CD4-positive, alpha-beta T cell treated with Interferon alpha-2 for 1 hour (primary cell): ENCODE data around the gene SLK.
A peak's percentile ranks its signal among the peaks of the same experiment; 100 is the strongest.

Experiments
- DNase-seq, 2 donors: peaks; one replicate each; pipeline ENCODE4 v3.0.0-alpha.2; 2020 to 2022

The SLK gene

DNA sequence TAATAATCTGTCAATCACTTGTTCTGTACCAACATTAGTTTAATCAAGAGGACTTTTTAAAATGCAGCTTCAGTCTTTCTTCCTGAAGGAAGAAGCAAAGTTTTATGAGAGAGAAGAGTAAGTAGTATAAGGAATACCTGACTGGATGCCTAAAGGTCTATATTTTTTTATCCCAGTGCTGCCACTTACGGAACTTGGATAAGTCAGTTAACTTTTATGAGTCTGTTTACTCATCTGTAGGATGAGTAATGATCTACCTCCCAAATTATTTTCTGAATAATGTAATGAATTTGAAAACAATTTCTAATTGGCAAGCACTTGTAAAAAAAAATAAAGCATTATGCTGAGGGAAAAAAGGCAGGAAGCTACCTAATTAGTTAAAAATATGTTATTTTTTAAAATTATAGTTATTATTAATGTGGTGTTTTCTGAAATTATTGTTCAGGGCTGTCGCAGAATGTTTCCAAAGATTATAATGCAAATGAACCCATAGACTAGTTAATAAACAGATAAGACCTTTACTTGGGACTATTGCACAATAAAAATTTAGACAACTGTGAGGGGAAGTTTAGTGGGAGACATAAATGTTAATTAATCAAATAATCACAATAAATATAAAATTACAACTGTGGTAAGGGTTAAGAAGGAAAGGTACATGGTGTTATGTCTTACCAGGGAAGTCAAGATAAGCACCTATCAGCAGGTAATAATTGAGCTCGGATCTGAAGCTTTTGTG, 24.6 kb downstream of the SLK start:
- no peak for DNase-seq

DNA sequence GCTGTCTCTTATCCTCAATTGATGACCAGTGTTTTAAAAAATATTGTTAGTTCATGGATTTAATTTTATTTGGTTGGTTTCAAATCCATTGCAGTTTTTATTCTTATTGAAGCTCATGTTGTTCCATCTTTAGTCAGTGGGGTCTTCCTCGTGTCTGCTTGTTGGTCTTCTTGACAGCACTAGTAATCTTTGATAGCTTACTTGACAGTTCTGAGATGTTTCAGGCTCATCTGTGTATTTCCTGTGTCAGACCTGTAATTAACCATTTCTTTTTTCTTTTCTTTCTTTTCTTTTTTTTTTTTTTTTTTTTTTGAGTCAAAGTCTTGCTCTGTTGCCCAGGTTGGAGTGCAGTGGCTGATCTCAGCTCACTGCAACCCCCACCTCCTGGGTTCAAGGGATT, 28.2 kb downstream of the SLK start:
- DNase-seq, result no peak

DNA sequence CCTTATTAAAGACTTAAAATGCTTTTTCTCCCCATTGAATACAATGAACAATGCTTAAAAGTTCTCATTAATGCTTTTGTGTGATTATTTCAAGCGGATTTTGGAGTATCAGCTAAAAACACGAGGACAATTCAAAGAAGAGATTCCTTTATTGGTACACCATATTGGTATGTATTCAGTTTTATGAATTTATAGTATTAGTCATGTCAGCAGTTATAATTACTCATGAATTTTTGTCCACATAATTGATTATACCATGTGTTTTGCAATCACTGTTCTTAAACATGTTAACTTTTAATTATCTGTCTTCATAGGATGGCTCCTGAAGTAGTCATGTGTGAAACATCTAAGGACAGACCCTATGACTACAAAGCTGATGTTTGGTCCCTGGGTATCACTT, 31.9 kb downstream of the SLK start:
- no peak for DNase-seq

DNA sequence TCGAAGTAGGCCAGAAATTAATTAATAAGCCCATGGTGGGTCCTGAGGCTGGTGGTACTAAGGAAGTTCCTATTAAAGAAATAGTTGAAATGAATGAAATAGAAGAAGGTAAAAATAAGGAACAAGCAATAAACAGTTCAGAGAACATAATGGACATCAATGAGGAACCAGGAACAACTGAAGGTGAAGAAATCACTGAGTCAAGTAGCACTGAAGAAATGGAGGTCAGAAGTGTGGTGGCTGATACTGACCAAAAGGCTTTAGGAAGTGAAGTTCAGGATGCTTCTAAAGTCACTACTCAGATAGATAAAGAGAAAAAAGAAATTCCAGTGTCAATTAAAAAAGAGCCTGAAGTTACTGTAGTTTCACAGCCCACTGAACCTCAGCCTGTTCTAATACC, 36.0 kb downstream of the SLK start:
- no peak for DNase-seq

DNA sequence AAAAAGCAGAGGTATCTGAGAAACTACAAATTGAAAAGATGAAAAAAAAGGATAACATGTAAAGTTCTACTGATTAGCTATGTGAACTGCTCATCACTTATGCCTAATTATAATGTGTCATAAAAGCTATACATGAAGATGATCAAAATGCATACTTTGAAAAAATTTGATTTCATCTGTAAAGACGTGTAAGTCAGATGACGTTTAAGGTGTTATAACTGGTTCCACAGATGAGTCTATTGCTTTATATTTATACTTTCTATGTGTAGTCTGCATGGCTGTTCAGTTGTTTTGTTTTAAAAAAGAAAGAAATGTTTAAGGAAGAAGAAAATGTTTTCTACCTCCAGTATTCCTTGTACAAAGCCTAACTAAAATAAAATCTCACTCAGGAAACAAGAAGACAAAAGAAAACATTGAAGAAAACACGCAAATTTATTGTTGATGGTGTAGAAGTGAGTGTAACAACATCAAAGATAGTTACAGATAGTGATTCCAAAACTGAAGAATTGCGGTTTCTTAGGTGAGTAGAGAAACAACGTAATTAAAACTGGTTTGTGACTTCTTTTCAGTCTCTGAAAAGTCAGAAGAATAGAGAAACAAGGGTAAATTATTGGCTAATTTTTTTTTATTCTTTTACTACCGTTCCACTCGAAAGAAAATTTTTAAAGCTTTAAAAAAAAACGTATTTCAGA, 38.4 kb downstream of the SLK start:
- DNase-seq, result no peak

DNA sequence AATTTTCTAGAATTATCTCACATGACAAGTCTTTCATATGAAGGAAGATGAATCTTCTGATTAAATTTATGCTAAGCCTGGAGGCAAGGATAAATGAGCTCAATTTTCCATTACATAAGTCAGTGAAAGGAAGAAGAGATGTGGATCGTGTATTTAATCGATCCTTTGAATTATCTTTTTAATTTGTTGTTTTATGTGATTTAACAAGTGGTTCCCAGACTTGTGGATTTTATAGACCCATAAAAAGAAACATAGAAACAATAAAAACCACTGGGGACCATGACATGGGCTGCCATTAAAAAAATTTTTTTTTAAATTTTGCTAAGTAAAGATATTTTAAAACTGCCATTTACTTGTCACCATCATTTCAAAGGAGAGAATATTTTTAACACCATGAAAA, 45.0 kb downstream of the SLK start:
- no peak for DNase-seq

DNA sequence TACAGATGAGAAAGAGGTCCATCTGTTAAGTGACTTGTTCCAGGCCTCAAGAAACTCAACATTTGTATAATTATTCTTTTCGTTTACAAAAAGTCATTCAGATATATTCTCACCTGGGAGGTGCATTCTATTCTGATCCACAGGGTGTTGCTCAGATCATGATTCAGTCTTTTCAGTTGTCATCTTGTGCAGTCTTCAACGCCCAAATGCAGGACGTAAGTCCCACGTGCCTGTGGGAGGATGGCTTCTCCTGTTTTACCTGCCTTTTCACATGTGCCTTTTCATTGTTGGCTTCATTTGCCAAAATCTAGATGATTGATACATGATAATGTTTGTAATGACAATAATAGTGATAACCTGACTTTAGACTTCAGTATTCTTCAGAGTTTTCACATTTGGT, 46.5 kb downstream of the SLK start:
- no peak for DNase-seq

DNA sequence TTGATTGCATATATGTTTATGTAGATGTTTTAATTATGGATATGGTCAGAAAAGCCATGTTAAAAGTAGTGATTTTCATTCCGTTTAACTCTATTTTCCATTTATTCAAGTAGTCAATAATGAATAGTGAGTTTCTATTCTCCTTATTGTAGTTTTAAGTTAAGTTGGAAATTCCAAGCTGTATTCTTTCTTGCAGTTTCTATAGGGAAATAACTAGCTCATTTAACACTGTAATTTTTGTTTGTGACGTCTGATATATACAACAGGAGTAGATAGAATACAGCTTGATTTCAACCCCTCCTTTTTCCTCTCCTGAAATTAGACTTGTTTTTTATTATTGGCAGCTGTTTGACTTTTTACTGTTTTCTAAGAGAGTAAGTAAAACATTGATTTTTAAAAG, 47.2 kb downstream of the SLK start:
- no peak for DNase-seq

DNA sequence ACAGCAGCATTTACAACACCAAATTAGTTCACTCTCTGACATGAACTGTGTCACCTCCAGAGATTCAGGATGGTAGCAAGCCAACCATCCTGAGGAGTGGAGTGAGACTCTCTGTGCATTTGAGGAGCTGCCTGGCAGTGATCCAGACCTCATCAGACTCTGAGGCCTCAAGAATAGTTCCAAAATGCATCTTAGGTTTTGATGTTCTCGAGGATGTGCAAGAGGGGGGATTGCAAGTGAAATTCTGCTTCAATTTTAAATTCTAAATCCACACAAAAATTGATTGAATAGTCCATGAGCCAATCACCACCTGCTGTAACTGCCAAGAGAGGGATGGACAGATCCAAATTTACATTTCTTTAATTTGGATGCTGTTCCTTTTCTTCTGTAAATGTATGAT, 49.7 kb downstream of the SLK start:
- DNase-seq, result no peak

DNA sequence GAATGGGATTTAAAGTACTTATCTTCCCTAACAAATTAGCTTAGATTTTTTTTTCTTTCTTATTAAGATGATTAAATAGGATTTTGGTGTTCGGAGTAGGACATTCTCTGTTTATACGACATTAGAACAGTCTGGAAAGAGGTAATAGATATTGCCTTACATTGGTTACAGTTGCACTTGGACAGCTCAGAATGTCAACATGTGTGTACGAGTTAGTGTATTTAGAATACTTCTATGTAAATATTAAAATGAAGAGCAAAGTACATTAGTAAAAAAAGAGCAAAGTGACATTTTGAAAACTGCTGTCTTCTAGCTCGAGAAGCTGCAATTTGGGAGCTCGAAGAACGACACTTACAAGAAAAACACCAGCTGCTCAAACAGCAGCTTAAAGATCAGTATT, 51.5 kb downstream of the SLK start:
- no peak for DNase-seq

DNA sequence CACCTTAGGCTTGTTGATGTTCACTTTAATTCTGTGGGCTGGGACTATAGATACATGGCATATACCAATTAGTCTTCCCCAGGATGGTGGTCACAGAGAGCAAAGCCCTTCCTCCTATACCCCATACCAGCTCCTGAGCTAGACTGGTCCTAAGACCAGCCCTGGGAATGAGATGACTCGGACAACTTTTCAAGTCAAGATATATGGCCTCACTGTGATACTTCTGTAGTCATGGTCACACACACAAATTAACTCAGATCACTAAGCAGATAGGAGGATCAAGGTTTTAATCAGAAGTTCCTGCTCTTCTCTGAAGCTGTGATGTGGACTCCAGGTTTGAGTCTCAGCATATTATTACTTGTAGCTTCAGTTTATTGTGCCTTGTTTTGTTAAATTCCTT, 53.1 kb downstream of the SLK start:
- no peak for DNase-seq

DNA sequence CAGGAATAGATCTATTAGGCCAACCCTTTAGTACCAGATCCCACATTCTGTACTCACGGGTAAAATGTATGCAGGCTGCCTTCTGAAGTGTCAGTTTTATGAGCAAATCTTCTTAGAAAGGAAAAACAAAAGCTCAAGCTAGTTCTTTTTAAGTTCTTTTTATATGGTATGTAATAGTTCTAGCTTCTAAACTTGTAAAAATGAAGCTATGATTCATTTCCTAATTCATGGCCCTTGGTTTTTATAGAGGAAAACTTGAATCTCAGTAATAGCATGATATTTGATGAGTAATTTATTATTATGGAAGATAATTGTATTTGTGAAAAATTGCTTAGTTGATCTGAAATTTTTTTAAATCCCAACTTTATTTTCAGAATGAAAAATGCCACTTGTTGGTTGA, 54.3 kb downstream of the SLK start:
- no peak for DNase-seq

DNA sequence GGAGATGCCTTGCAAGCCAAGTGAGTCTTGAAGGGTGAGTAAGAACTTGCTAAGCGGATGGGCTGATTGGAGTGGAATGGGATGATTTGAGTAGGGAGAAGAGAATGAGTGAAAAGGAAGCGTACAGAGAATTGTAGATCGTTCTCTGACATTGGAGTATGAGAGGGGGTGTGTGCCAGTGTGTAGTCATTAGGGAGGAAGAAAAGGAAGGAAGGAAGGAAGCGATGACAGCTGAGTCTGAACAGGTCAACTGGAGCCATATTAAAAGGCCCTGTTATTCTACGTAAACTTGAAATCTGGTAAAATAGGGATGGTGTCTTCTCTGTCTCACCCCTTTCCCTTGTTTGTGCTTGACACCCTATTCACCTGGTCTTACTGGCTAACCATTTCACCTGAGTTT, 55.1 kb downstream of the SLK start:
- DNase-seq, result no peak

DNA sequence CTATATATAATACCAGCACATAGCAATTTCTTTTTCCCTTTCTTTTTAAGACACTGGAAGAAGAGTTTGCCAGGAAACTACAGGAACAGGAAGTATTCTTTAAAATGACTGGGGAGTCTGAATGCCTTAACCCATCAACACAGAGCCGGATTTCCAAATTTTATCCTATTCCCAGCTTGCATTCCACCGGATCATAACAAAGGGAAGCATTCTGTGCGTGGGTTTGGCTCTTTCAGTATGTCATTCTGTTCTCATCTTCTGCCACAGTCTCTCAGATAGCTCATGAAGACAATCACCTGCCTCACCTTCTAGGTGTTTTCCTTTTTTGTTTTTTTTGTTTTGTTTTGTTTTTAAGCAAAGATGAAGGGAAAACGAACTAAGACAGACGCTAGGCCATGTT, 58.6 kb downstream of the SLK start:
- no peak for DNase-seq

DNA sequence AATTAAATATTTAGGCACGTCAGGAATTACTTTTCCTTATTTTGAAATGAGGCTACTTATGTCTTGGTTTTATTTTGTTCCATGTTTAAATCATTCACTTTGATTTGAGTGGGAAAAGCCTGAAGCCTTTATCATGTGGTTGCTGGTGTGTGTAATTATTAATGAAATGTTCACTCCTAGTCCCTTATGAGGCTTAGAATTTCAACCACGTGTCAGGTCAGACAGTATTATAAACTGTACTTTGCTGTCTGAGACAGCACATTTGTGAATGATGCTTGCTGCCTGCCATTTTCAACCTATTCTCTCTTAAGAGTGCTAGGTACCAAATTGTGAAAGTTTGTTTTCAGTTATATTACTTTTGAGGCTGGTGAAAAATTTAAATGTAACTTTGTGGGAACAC, 59.8 kb downstream of the SLK start:
- no peak for DNase-seq

DNA sequence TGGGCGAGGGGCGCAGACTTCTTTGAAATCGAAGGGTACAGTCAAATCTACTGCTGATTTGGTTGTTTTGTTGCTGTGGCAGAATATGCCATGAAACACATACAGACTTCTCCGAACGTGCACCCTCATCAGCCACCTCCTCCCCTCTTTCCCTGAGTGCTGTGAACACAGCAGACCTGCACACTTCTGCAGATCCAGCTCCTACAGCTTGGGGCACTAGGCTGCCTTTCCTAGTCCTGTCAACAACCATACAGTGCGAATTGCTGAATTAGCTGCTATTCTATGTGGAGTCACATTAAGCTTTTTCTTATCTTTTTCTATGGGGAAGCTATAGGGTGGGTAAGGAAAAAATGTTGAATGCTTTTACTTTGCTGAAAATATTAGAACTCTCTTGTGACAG, 61.2 kb downstream of the SLK start:
- DNase-seq, result peak in 1 of 2 donors; percentile 19

DNA sequence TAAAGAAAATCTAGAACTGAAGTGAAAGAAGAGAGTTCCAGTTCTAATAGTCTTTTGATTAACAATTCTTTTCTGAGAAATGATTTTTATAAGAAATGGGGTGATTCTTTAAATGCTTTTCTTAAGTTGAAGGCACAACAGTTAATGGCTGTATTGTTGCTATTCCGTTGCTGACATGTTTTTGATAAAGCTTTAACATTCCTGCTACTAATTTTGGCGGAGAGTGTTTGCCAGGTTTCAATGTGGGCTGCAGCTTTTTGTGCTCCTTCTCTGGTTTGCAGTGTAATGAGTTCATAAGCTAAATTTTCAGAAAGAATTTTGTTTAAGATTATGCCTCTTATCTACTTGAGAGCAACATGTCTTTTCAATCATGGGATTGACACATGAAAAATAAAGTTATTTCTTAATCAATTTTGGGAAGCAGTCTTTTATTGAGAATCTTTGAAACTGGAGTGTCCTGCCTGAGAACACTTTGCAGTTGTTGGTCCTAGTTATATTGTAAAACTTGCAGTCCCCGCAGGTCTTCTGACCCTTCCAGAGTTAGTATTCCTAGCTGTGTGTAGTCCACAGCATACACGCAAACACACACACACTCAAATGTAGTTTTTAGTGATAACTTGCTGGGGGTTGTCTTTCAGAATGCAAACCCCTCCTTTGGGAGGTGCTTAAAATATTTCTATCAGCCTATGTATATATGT, 62.0 kb downstream of the SLK start:
- no peak for DNase-seq

DNA sequence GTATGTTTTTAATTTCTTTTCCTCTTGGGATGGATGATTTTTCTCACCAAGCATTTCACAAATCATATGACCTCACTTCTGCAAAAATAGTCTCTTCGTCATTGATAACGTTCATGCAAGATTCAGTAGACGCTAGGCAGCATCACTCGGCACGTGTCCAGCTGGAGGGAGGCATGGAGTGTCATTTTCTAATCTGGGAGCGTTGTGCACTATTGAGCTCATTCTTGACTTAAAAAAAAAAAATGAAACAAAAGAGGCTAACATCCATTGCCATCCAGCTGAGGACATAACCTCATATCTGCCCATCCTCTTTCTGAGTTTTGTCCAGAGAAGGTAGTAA, 62.6 kb downstream of the SLK start:
- no peak for DNase-seq

DNA sequence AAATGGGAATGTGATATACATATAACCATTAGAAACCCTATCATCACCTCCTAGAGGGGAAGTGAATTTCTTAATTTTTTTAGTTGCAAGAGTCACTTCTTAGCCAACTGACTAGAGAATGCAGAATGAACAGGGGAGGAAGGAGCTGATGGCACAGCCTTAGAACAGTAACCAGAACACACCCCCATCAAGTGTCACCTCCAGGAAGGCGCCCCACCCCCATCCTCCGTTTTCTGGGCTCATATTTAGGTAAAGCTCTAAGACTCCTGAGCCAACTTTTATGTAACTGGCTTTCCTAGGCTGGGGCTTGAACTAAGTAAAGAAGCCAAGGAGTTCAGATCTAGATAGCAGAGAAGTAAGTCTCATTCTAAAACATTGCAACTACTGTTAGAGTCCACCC, 64.7 kb downstream of the SLK start:
- no peak for DNase-seq

DNA sequence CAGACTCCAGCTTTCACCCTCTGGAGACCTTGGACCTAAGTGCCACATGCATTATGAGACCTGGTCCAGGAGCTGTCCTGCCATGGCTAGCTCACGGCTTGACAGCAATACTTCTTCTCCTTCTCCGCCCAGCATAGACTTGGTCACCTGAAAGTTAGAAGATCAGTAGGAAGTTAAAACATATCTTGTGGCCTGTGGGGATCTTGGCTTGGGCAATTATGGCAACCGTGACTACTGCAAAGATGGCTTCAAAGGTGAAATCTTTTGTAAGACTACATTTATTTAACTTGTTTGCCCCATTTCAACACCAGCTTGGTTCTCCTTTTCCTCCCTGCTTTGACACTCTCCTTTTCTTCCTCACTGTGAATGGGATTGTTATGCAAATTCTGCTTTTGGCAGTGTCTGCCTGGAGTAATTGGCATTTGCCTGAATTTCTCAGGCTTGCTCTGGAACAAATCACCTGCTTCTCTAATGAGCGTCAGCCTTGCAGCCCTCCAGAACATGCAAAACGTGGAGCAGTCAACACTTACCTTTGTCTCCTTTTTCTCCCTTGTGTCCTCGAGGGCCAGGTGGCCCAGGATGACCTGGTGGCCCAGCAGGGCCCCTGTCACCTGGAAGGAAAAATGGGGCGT, 65.3 kb downstream of the SLK start:
- DNase-seq, result no peak

DNA sequence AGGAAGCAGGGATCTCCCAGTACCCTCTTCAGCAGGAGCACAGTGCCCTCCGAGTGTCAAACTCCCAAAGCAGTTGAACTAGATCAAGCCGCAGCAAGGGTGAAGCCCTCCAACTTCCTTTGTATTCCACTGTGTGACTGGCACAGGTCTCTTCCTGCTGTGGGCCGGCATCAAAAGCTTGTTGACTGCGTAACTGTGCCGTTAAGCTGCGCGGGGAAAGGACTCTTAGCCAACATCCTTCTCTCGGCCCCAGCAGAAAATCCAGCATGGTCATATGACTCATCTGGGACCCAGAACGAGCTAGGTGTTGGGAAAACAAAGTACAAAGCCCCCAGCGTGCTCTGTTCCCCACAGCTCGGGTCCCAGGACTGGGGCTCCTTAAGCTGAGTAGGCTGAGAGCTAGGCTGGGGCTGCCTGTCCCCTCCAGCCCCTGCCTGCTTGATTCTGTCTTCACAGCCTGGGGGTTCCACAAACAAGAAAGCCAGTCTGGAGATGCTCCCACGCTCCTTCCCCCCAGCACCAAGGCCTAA, 66.5 kb downstream of the SLK start:
- DNase-seq, result no peak

DNA sequence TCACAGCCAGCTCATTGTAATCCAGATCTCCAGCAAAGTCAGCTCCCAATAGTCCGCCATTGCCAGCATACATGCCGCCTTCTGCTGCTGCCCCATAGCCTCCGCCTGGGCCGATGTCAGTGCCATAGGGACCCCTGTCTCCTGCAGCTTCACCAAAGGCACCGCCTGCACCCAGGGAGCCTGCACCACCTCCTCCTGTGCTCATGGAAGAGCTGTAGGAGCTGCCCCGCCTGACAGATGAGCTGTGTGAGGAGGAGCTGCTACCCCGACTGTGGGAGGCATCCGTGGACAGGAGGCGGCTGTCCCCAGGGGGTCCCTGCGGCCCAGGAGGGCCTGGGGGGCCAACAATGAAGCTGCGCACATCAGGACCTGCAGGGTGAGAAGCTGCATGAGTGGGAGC, 67.0 kb downstream of the SLK start:
- DNase-seq, result no peak

DNA sequence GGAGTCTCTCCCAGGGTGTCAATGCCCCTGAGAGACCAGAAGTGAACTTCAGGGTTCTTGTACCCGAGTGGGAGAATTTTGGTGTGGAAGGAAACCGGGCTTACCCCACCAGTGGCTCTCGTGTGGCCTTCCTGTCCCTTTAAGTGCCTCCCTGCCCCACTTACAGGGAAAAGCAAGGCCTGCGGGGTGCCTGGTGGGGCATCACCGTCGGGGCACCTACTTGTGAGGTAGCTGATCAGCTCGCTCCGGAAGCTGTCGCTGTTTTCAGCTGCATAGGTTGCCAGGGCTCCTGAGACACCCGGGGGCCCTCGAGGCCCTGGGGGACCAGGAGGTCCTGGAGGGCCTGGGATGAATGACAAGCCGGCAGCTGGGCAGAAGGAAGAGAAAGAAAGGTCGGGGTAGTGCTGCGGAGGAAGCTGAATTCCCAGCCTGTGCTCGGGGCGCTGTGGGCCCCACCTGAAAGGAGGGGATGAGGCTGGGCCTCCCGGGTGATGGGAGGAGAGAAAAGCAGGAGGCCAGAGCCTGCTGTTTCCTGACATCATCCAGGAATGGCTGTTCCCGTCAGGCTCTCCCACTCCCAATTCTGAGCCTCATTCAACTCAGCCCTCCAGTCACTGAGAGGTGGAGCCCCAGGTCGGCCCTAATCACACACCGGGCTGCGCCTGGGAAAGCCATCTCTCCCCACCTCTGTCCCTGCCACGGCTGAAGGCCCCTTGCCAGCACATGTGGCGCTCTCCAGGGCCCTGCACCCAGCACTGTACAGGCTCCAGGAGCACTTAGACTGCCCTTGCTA, 67.7 kb downstream of the SLK start:
- DNase-seq, result no peak
